GM19240 (cell line): ENCODE data around the gene CD244.
"Not testable (repeated sequence)": the region's sequence is repeated elsewhere in the genome, so short reads cannot be mapped to it uniquely, and the experiment has no call there.

Experiments used
- DNase-seq: peaks from one replicate; pipeline ENCODE4 v3.0.0; 2011; ENCODE audit warnings: low spot score; ENCODE audit not compliant: insufficient read length

The CD244 gene

GRCh38 chr1:160862203-160863060, at the start of gene CD244:
TSS of gene CD244 (minus strand) at chr1:160862887. CDS start at chr1:160862677, 210 bp downstream.
- no peak for DNase-seq

- DNase-seq: no peak
These were observed 49.2 kb upstream of the CD244 start for GRCh38 chr1:160911925-160912324.

- no peak for DNase-seq
These were observed 48.8 kb upstream of the CD244 start for GRCh38 chr1:160911441-160911840.

- no peak for DNase-seq
These were observed 47.6 kb upstream of the CD244 start for GRCh38 chr1:160910170-160910750.

- DNase-seq: no peak
These were observed 45.3 kb upstream of the CD244 start for GRCh38 chr1:160907976-160908375.

- DNase-seq: no peak
These were observed 42.9 kb upstream of the CD244 start for GRCh38 chr1:160905617-160905989.

GRCh38 chr1:160904783-160905616, 42.3 kb upstream of the CD244 start:
- DNase-seq: no peak

GRCh38 chr1:160902251-160902650, 39.6 kb upstream of the CD244 start:
- DNase-seq: not testable (repeated sequence)

- no peak for DNase-seq
These were observed 39.1 kb upstream of the CD244 start for GRCh38 chr1:160901768-160902167.

GRCh38 chr1:160900683-160901082, 38.0 kb upstream of the CD244 start:
- DNase-seq: not testable (repeated sequence)

GRCh38 chr1:160894368-160895135, 31.9 kb upstream of the CD244 start:
- not testable (repeated sequence) for DNase-seq

- DNase-seq: no peak
These were observed 28.8 kb upstream of the CD244 start for GRCh38 chr1:160891474-160891873.

- no peak for DNase-seq
These were observed 26.2 kb upstream of the CD244 start for GRCh38 chr1:160888926-160889325.

GRCh38 chr1:160887071-160887470, 24.4 kb upstream of the CD244 start:
- no peak for DNase-seq

GRCh38 chr1:160885042-160885441, 22.4 kb upstream of the CD244 start, which contains the start of gene ITLN1:
TSS of gene ITLN1 (minus strand) at chr1:160885180. CDS start at chr1:160884877, 303 bp downstream.
- DNase-seq: no peak

- no peak for DNase-seq
These were observed 21.9 kb upstream of the CD244 start for GRCh38 chr1:160884579-160884978.

GRCh38 chr1:160883581-160884513, 21.2 kb upstream of the CD244 start:
- DNase-seq: no peak

GRCh38 chr1:160882582-160882981, 19.9 kb upstream of the CD244 start:
- no peak for DNase-seq

GRCh38 chr1:160881264-160881663, 18.6 kb upstream of the CD244 start:
- not testable (repeated sequence) for DNase-seq

- no peak for DNase-seq
These were observed 17.5 kb upstream of the CD244 start for GRCh38 chr1:160880216-160880615.
